HG03342 (cell line): Measurements from ENCODE around the gene CFAP46.
"Not testable (repeated sequence)": the region's sequence is repeated elsewhere in the genome, so short reads cannot be mapped to it uniquely, and the experiment has no call there.

Experiments
- ATAC-seq: cut with Tn5 transposase; IDR thresholded peaks from one replicate; pipeline ENCODE4 v1.9.1; 2021; ENCODE audit warnings: mild to moderate bottlenecking, moderate library complexity; ENCODE audit not compliant: unreplicated experiment

CFAP46 gene

GRCh38 chr10:132904814-132905649 is 37.3 kb downstream of the CFAP46 start:
- ATAC-seq = no peak

GRCh38 chr10:132904181-132904813 is 38.1 kb downstream of the CFAP46 start:
- ATAC-seq = no peak

GRCh38 chr10:132902656-132903575 is 39.5 kb downstream of the CFAP46 start:
- not testable (repeated sequence) for ATAC-seq

DNA sequence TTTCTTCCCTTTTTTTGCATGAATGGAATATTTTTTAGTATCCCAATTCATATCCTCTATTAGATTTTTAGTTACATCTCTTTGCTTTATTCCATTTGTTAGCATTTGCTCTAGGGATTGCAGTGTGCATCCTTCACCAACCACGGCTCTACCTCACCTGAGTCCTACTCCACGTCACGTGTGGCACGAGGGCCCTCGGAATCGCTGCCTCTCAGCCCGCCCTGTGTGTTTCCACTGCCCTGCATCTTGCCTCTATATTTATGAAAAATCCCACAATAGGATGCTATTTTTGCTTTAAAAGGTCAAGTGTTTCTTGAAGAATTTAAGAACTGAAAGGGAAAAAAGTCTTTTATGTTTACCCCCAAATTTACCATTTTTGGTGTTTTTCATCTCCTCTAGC is 41.0 kb downstream of the CFAP46 start:
- ATAC-seq = no peak

- ATAC-seq = no peak
Observed at GRCh38 chr10:132900211-132900756, 42.1 kb downstream of the CFAP46 start.

GRCh38 chr10:132899751-132900065 is 42.7 kb downstream of the CFAP46 start:
- no peak for ATAC-seq

DNA sequence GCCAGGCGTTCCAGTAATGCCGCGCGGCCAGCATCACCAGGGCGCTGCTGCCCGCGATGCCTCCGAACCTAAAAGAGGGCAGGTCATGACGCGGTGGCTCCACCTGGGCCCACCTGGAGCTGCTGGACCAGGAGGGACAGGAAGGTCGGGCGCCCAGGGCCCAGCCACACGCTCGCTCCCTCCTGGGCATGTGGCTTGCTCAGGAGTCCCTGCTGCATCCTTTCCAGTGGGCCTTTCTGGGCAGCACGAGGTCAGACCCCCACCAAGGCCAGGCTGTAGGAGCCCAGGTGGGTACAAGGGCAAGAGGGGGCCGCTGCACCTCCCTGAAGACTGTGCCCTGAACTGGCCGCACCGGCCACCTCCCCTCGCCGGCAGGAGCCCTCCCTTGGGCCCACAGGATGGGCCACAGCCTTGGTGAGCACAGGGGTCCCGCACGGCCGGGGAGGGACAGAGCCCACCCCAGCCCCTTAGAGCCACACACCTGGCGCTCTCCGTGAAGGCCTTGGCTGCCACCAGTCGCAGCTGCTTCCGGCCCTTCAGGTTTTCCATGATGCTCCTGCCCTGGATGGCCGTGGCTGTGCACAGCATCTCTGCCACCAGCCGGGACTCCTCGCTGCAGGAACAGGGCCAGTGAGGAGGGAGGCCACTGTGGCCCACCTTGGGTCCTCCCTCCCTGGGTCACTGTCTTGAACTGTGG is 43.2 kb downstream of the CFAP46 start:
- no peak for ATAC-seq

DNA sequence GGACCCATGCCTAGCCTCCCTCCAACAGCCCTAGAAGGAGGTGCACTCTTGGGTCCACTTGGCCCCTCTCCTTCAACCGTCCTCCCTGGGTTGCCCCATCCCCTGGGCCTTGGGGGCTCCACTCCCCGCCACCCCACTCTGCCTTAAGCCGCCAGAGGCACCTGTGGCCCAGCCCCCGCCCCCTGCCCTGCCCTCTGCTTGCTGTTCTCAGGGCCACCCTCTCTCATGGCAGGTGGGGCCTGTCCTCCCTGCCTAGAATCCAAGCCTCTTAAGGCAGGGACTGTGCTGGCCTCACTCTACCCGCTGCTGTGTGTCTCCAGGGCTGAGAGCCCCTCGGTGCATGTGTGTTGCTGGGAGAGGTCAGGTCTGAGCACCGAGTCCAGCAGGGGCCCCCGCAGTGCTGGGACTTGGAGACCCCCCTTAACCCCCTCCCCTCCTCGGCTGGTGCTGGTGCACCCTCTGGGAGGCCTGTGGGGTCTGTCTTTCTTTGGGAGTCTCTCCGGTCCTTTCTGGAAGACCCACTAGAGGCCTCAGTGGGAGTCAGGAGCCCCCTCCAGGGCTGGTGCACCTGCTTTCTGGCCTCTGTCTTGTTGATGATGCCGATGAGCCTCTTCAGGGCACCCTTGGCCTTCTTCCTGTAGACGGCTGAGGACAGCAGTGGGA is 43.8 kb downstream of the CFAP46 start:
- no peak for ATAC-seq

DNA sequence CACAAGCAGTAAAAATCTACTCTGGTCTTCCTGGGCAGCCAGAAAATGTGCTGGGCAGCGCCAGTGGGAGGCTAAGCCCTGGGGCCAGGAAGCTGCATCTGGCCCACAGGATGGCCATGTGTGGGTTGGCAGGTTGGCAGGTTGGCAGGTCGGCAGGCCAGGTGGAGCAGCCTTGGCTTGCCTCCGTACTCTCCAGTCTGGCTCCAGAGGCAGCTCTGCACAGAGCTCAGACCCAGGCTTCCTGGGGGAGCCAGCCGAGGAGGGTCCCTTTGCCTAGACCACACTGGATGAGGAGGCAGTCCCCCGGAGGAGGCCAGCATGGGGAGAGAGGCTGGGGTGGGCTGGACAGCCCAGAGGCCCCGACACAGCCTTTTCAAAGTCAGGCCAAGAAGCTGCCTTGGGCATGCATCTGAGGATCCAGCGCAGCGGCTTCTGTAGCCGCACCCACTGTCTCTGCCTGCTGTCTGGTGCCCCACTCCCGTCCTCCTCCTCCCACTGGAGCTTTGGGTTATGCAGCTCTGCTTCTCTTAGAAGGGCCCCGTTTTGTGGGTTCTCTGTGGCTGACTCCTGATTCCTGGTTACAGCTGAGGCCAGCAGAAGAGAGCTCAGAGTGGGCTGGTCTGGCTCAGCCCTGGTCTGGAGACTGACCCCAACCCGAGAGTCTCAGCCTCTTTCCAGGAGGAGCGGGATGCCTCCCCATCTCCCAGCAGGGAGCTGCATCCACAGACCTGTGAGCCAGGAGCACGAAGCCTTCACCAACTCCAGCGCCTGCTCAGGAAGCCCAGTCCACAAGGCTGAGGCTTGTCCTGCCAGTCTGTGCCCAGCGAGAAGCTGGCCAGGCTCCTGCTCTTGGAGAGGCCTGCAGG is 44.6 kb downstream of the CFAP46 start:
- no peak for ATAC-seq

DNA sequence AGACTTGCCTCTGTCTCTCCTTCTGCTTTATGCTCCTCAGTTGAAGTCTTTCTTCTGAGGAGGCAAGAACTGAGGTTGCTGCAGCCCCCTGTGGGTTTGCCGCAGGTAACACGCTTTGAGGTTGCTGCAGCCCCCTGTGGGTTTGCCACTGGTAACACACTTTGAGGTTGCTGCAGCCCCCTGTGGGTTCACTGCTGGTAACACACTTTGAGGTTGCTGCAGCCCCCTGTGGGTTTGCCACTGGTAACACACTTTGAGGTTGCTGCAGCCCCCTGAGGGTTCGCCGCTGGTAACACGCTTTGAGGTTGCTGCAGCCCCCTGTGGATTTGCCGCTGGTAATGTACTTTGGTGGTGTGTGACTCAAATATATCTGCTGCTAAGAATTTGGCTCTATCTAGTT is 48.6 kb downstream of the CFAP46 start:
- ATAC-seq = not testable (repeated sequence)

- no peak for ATAC-seq
Observed at GRCh38 chr10:132893090-132893489, 49.3 kb downstream of the CFAP46 start.

GRCh38 chr10:132892004-132892403 is 50.4 kb downstream of the CFAP46 start:
- no peak for ATAC-seq

- no peak for ATAC-seq
Observed at GRCh38 chr10:132891368-132891767, 51.0 kb downstream of the CFAP46 start.

GRCh38 chr10:132890301-132890700 is 52.1 kb downstream of the CFAP46 start:
- no peak for ATAC-seq

DNA sequence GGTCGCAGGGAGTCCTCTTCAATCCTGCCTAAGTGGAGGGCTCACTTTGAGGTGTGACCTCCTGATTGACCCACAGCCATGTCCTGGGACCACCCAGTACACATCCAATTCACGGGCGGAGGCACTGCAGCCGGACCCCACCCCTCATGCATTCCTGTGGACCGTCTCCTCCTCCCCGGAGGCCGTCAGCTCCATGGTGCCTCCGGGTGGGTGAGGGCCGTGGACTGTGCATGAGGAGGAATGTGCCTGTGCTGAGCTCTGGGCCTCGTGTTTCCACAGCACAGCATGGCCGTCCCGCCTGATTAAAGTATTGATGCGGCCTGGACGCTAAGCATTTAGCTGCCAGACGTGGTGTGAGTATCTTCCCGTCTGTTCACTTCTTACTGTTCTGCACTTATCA is 52.8 kb downstream of the CFAP46 start:
- ATAC-seq = no peak

DNA sequence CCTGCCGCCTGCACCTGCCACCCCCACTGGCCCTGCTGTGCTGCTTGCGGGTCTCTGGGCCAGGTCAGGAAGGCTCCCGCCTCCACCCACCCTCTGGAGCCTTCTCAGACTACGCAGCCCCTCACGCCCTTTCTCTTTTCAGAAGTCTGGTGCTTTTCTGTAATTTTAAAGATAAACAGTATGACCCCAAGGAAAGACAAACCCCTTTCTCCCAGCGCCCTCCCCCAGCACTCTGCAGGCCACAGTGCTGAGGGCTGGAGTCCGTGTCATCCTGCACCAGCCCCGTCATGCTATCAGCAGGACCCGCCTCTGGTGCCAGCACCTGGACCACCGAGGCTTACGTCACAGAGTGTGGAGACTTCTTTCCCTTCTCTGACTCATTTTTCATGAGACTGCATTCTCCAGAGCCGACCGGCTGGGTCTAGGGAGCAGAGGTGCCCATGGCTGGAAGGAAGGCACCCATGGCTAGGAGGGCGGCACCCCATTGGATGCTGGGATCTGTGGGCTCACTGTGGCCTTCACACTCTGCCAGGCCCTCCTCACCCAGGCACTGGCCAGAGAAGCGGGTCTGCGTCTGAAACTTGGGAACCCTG is 53.4 kb downstream of the CFAP46 start:
- ATAC-seq = no peak

GRCh38 chr10:132888446-132888845 is 53.9 kb downstream of the CFAP46 start:
- ATAC-seq = not testable (repeated sequence)

- no peak for ATAC-seq
Observed at GRCh38 chr10:132886211-132887099, 55.9 kb downstream of the CFAP46 start.
